ENCODE measurements around the gene CALR3. TPM values are rescaled to one million over a fixed set of nuclear protein-coding genes. Genes with fewer than 3 reads are reported as not detected.

Gene CALR3
- total RNA-seq (2016; rRNA removed; fragmentation: Illumina TruSeq; extraction: Trizol) (not detected in 2 replicates), polyA plus RNA-seq (2011; rRNA removed) (not detected in 2 replicates), polyA minus RNA-seq (2011; rRNA and poly(A)+ RNA removed; ENCODE audit: low replicate concordance) (not detected in 2 replicates), Bru-seq, nascent RNA (percentile 31 among the genes with signal in this experiment), BruChase-seq, experiment 1, labeled RNA remaining after a 6-hour chase (percentile 46 among the genes with signal in this experiment), BruChase-seq, experiment 2, labeled RNA remaining after a 2-hour chase (percentile 24 among the genes with signal in this experiment)
- total RNA-seq (2016; cell fraction: cytosol; rRNA removed; fragmentation: Illumina TruSeq; extraction: Trizol; ENCODE audit: low read depth) = not detected in 2 replicates
- total RNA-seq (2016; cell fraction: insoluble cytoplasmic fraction; rRNA removed; fragmentation: Illumina TruSeq; extraction: Trizol) = not detected in 2 replicates
- total RNA-seq (2016; cell fraction: membrane; rRNA removed; fragmentation: Illumina TruSeq; extraction: Trizol) = not detected in 2 replicates
- not detected in 2 replicates for total RNA-seq (2016; cell fraction: nucleus; rRNA removed; fragmentation: Illumina TruSeq; extraction: Trizol)
- polyA plus RNA-seq (2011; cell fraction: cytosol; rRNA removed) = not detected in 2 replicates
- not detected in 2 replicates for polyA plus RNA-seq (2011; cell fraction: nucleus; rRNA removed)
- polyA plus RNA-seq (2012) = 0.16 TPM in 1 of 2 replicates, not detected in the other
- polyA plus RNA-seq (2016; cell fraction: cytosol; fragmentation: Illumina TruSeq; extraction: Trizol; ENCODE audit: low read depth) = not detected in 2 replicates
- not detected in 2 replicates for polyA plus RNA-seq (2016; cell fraction: insoluble cytoplasmic fraction; fragmentation: Illumina TruSeq; extraction: Trizol; ENCODE audit: low read depth)
- polyA plus RNA-seq (2016; cell fraction: membrane; fragmentation: Illumina TruSeq; extraction: Trizol; ENCODE audit: low read depth) = not detected in 2 replicates
- polyA plus RNA-seq (2016; cell fraction: nucleus; fragmentation: Illumina TruSeq; extraction: Trizol; ENCODE audit: insufficient read depth, low read depth) = not detected in 2 replicates
- not detected in 2 replicates for polyA minus RNA-seq (2011; cell fraction: cytosol; rRNA and poly(A)+ RNA removed)
- polyA minus RNA-seq (2011; cell fraction: nucleus; rRNA and poly(A)+ RNA removed) = not detected in 2 replicates
- long read RNA-seq, experiment 1 = 0 reads
- long read RNA-seq, experiment 2 = 0 reads

GRCh38 chr19:16495982-16496612 is at the start of gene CALR3, which contains the start of gene C19orf44:
Gene CALR3 (minus strand): TSS chr19:16496167. CDS start chr19:16496129, 38 bp downstream.
Gene C19orf44 (plus strand): TSS chr19:16496394. CDS start chr19:16500793, 4,399 bp downstream.
- Histone ChIP-seq H3K27ac (ENCODE audit: extremely low read length, insufficient read depth, low read length) (peak within 1 kb of the TSS; percentile 85), H3K9ac (ENCODE audit: insufficient read depth, low read depth, low read length) (peak within 1 kb of the TSS; percentile 67), H3K4me3 (replicated peaks in 1 of 3; ENCODE audit: insufficient read depth in 1 of 3, low read depth in 2 of 3, low read length in 3 of 3) (peak within 1 kb of the TSS; percentile 79 to 86 (median 84)), H3K4me2 (ENCODE audit: low read depth, low read length) (peak within 1 kb of the TSS; percentile 86), H3K79me2 (ENCODE audit: insufficient read depth, low read length) (peaks cover 19% of the 10 kb centered on the region), H3K9me3 (ENCODE audit: low read length) (no peaks in the 10 kb centered on the region), H2AFZ (ENCODE audit: low read length) (no peak within 1 kb of the TSS), H3K36me3 (replicated peaks in 1 of 2; ENCODE audit: control insufficient read depth in 1 of 2, insufficient read depth in 2 of 2, low read length in 2 of 2) (peaks cover 3 to 6% of the 10 kb centered on the region in 2 experiments; a peak in 3 of 5 replicates), H4K20me1 (ENCODE audit: insufficient read depth, low read length) (no peaks in the 10 kb centered on the region), H3K27me3 (ENCODE audit: control insufficient read depth in 1 of 2, insufficient read depth in 2 of 2, low read length in 2 of 2) (no peaks in the 10 kb centered on the region), H3K4me1 (ENCODE audit: insufficient read depth, low read length) (peaks cover 69% of the 10 kb centered on the region)
- in situ Hi-C loops (cut with HindIII; ENCODE audit: extremely low pct_ligation_motif_present, low pct_unique_long_range_greater_than_20kb) = no loop called here
- no TSS peak for BruUV-seq (replicated peaks)
- POLR2A ChIA-PET = interaction anchor here (0.6 to 1.5 kb wide), 10 partner anchors 25 to 164 kb away, joined by 3 to 10 read pairs (median 3); partner anchors contain the start of gene SMIM7
- FAIRE-seq = peak; percentile 56
- 55% methylated on average over 4 of the region's 52 CpGs for WGBS (ENCODE audit: low lambda C conversion rate)
- DNase-seq (ENCODE audit: low spot score) = peak; percentile 96
- intact Hi-C loops (cut with micrococcal nuclease; ENCODE audit: unreplicated experiment) = loop anchor here (2.0 to 10.0 kb wide), 2 partner anchors 31 to 51 kb away; no protein-coding TSS in a partner anchor
- CTCF ChIA-PET (ENCODE audit: low intra/inter-chr PET ratio, low total read pairs) = no interaction called here
- peak; percentile 96 for ATAC-seq
- TF ChIP-seq ZNF672 (CRISPR knock-in tag; IDR thresholded peaks at IDR 0.05) (no peak), ZNF563 (CRISPR knock-in tag; IDR thresholded peaks at IDR 0.05) (peak; percentile 45; the same call in 1 of the 2 replicates), ZHX2 (IDR thresholded peaks at IDR 0.05; ENCODE audit: low read depth) (peak; percentile 47), ZHX2 (CRISPR knock-in tag; IDR thresholded peaks at IDR 0.05; ENCODE audit: borderline replicate concordance) (no peak), HIVEP1 (CRISPR knock-in tag; IDR thresholded peaks at IDR 0.05) (peak; percentile 68), NONO (IDR thresholded peaks at IDR 0.05) (no peak), NONO (CRISPR knock-in tag; conservative IDR thresholded peaks at IDR 0.05) (0 out of 2 replicates have a peak, but pooled peaks have one; percentile 65), REL (CRISPR knock-in tag; conservative IDR thresholded peaks at IDR 0.05) (no peak), KDM2A (CRISPR knock-in tag; IDR thresholded peaks at IDR 0.05; ENCODE audit: borderline replicate concordance, low read depth) (no peak; the same call in 1 of the 2 replicates), ZNF574 (CRISPR knock-in tag; IDR thresholded peaks at IDR 0.05) (peak; percentile 94)
